ENCODE measurements around the gene TBXA2R. TPM values are rescaled to one million over a fixed set of nuclear protein-coding genes. Genes with fewer than 3 reads are reported as not detected.
"Not testable (repeated sequence)": the region's sequence is repeated elsewhere in the genome, so short reads cannot be mapped to it uniquely, and the experiment has no call there.

The TBXA2R gene
- total and polyA plus RNA-seq, 5 donors from 2014 or later, result 0.19 to 1.7 (median 0.73) TPM; not detected in 1

DNA sequence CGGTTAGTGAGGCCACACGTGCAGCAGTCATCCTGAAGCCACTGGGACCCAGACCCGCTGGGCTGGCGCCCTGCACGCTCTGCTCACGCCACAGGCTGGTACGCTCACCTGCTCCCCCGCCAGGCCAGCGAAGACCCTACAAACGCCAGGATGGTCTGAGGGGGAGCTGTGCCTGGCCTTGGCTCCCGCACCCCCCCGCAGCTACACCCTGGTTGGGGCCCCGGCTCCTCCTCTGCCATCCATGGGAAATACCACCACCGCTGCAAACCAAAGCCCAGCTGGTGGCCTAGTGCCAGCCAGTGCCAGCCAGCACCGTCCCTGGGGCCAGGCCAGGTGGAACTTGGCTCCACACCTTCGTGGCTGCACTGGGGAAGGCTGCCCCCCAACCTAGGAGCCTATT, 43.2 kb upstream of the TBXA2R start:
- H3K9me3 Mint-ChIP-seq, result no peaks in the 10 kb centered on the region
- H3K4me3 Mint-ChIP-seq, result no peak overlapping the region
- no peaks in the 10 kb centered on the region for H3K27me3 Mint-ChIP-seq
- Histone ChIP-seq H3K27me3 (ENCODE audit: control insufficient read depth, insufficient read depth, low read length) (no peaks in the 10 kb centered on the region), H3K4me3 (ENCODE audit: low read depth, low read length) (no peak overlapping the region), H3K27ac (ENCODE audit: insufficient read depth, low read length, poor library complexity, severe bottlenecking) (no peak overlapping the region), H3K4me1 (ENCODE audit: control insufficient read depth, insufficient read depth, low read length, poor library complexity, severe bottlenecking) (no peaks in the 10 kb centered on the region), H3K9me3 (ENCODE audit: control insufficient read depth in 2 of 2, low read length in 2 of 2) (no peaks in the 10 kb centered on the region), H3K36me3 (ENCODE audit: control insufficient read depth, insufficient read depth, low read length) (peaks cover 8% of the 10 kb centered on the region)
- H3K27ac Mint-ChIP-seq, result no peak overlapping the region
- no peaks in the 10 kb centered on the region for H3K36me3 Mint-ChIP-seq
- H3K4me1 Mint-ChIP-seq, result no peaks in the 10 kb centered on the region
- no peak for DNase-seq
- no peak for ATAC-seq (ENCODE audit: low read depth in 2 of 2)

DNA sequence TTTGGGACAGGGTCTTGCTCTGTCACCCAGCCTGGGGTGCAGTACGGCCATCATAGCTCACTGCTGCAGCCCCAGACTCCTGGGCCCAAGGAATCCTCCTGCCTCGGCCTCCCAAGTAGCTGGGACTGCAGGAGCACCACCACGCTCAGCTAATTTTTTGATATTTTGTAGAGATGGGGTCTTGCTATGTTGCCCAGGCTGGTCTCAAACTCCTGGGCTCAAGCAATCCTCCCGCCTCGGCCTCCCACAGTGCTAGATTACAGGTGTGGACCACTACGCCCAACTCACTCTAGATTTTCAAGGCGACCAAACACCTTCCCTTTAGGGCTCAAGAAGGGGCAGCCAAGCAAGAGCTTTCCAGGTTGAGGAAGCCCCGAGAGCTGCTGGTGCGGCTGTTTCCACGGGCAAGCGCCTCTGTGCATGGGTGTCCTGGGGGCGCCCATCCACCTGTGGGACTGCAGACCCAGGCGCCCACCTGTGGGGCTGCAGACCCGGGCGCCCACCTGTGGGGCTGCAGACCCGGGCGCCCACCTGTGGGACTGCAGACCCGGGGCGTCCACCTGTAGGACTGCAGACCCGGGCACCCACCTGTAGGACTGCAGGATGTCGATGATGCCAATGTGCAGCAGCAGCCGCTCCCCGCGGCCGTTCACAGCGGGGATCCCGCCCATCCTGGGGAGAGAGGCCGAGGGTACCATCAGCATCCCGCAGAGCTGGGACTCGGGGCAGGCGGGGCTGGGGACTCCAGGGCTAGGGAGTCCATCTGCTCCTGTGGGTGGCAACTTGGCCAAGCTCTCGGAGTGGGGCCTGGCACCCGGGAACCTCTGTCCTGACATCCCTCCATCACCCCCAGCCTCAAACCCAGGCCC, 41.6 kb upstream of the TBXA2R start:
- ATAC-seq (ENCODE audit: low read depth in 2 of 2) (no peak), DNase-seq (no peak)
- no peaks in the 10 kb centered on the region for H3K4me1 ChIP-seq (ENCODE audit: control insufficient read depth, insufficient read depth, low read length, poor library complexity, severe bottlenecking)
- Mint-ChIP-seq H3K4me1 (no peaks in the 10 kb centered on the region), H3K27ac (no peak overlapping the region), H3K27me3 (no peaks in the 10 kb centered on the region), H3K9me3 (no peaks in the 10 kb centered on the region), H3K36me3 (no peaks in the 10 kb centered on the region), H3K4me3 (no peak overlapping the region)
- no peak overlapping the region for H3K27ac ChIP-seq (ENCODE audit: insufficient read depth, low read length, poor library complexity, severe bottlenecking)
- peaks cover 8% of the 10 kb centered on the region for H3K36me3 ChIP-seq (ENCODE audit: control insufficient read depth, insufficient read depth, low read length)
- H3K9me3 ChIP-seq (ENCODE audit: control insufficient read depth in 2 of 2, low read length in 2 of 2), result no peaks in the 10 kb centered on the region
- H3K4me3 ChIP-seq (ENCODE audit: low read depth, low read length), result no peak overlapping the region
- no peaks in the 10 kb centered on the region for H3K27me3 ChIP-seq (ENCODE audit: control insufficient read depth, insufficient read depth, low read length)

DNA sequence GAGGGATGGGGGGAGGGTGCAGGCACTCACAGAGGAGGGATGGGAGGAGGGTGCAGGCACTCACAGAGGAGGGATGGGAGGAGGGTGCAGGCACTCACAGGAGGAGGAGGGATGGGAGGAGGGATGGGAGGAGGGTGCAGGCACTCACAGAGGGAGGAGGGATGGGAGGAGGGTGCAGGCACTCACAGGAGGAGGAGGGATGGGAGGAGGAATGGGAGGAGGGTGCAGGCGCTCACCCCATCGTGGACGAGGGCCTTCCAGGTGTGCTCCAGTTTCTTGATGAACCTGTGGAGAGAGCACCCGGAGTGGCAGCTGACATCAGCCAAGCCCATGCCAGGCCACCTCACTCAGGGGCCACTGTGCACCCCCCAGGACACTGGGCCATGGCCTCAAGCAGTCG, 40.4 kb upstream of the TBXA2R start:
- H3K27me3 ChIP-seq (ENCODE audit: control insufficient read depth, insufficient read depth, low read length); ATAC-seq (ENCODE audit: low read depth in 2 of 2); DNase-seq; H3K4me3 ChIP-seq (ENCODE audit: low read depth, low read length); H3K27ac Mint-ChIP-seq; H3K36me3 Mint-ChIP-seq; H3K4me1 Mint-ChIP-seq; H3K9me3 ChIP-seq (ENCODE audit: control insufficient read depth in 2 of 2, low read length in 2 of 2); H3K27me3 Mint-ChIP-seq; H3K27ac ChIP-seq (ENCODE audit: insufficient read depth, low read length, poor library complexity, severe bottlenecking); H3K9me3 Mint-ChIP-seq; H3K4me3 Mint-ChIP-seq; H3K4me1 ChIP-seq (ENCODE audit: control insufficient read depth, insufficient read depth, low read length, poor library complexity, severe bottlenecking); H3K36me3 ChIP-seq (ENCODE audit: control insufficient read depth, insufficient read depth, low read length): not testable (repeated sequence)

DNA sequence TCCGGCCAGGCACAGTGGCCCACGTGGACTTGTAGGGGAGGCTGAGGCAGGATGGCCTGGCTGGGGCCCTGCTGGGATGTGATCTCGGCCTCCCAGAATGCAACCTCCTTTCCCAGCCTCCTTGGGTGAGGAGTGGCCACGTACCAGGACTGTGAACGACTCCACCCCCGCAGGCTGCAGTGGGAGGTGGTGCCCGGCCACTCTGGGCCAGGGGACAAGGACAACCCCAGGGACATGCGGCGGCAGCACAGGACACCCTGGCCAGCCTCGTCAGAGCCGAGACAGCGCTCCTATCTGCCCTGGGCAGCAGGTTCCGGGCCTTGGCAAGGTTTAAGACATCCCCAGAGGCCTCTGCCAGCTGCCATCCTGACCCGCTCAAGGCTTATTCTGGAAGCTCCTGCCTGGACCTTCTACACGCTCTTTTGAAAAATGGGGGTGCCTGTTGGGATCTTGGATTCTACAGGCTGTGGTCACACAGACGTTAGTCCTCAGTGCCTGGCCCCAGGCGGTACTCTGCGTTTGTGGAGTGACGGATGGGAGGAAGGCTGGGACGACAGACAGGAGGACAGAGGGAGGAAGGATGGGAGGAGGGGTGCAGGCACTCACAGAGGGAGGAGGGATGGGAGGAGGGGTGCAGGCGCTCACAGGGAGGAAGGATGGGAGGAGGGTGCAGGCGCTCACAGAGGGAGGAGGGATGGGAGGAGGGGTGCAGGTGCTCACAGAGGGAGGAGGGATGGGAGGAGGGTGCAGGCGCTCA, 39.8 kb upstream of the TBXA2R start:
- Mint-ChIP-seq H3K27me3 (no peaks in the 10 kb centered on the region), H3K4me3 (no peak overlapping the region), H3K4me1 (no peaks in the 10 kb centered on the region), H3K36me3 (peaks cover 6% of the 10 kb centered on the region), H3K27ac (no peak overlapping the region), H3K9me3 (no peaks in the 10 kb centered on the region)
- H3K27ac ChIP-seq (ENCODE audit: insufficient read depth, low read length, poor library complexity, severe bottlenecking), result no peak overlapping the region
- no peaks in the 10 kb centered on the region for H3K4me1 ChIP-seq (ENCODE audit: control insufficient read depth, insufficient read depth, low read length, poor library complexity, severe bottlenecking)
- no peak for DNase-seq
- no peaks in the 10 kb centered on the region for H3K9me3 ChIP-seq (ENCODE audit: control insufficient read depth in 2 of 2, low read length in 2 of 2)
- ATAC-seq (ENCODE audit: low read depth in 2 of 2), result no peak
- no peak overlapping the region for H3K4me3 ChIP-seq (ENCODE audit: low read depth, low read length)
- H3K36me3 ChIP-seq (ENCODE audit: control insufficient read depth, insufficient read depth, low read length), result peaks cover 5% of the 10 kb centered on the region
- no peaks in the 10 kb centered on the region for H3K27me3 ChIP-seq (ENCODE audit: control insufficient read depth, insufficient read depth, low read length)

DNA sequence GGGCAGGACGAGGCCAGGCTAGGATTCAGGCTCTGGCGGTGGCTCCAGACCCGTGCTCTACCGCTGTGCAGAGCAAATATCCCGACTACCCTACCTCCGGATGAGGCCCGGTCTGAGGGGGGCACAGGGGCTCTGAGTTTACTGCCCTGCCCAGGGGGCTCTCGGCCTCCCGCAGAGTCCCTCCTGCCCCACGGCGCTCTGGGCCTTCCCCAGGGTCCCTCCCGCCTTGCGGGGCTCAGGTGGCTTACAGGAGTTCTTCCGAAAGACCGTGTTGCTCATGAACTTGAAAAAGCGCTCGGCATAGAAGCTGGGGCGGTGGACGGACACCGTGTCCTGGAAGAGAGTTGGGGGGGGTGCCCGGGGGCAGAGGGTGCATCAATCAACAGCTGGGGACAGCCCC, 39.1 kb upstream of the TBXA2R start:
- H3K9me3 Mint-ChIP-seq, result no peaks in the 10 kb centered on the region
- H3K27me3 ChIP-seq (ENCODE audit: control insufficient read depth, insufficient read depth, low read length), result no peaks in the 10 kb centered on the region

DNA sequence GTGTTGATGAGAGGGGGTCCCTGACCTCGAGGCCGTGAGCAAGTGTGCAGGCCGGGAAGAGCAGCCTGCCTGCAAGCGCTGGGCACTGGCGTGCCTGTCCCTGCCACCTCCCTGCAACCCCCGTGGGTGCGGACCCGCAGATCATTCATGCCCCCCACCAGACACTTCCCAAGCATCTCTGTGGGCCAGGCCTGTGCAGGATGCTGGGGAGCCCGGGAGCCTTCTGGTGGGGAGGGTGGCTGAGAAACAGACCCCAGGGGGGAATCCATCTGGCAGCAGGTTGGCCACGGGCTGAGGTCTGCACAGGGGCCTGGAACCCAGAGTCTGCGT, 38.4 kb upstream of the TBXA2R start:
- Histone ChIP-seq H3K36me3 (ENCODE audit: control insufficient read depth, insufficient read depth, low read length) (peaks cover 5% of the 10 kb centered on the region), H3K27me3 (ENCODE audit: control insufficient read depth, insufficient read depth, low read length) (no peaks in the 10 kb centered on the region), H3K9me3 (ENCODE audit: control insufficient read depth in 2 of 2, low read length in 2 of 2) (no peaks in the 10 kb centered on the region), H3K27ac (ENCODE audit: insufficient read depth, low read length, poor library complexity, severe bottlenecking) (no peak overlapping the region), H3K4me3 (ENCODE audit: low read depth, low read length) (no peak overlapping the region), H3K4me1 (ENCODE audit: control insufficient read depth, insufficient read depth, low read length, poor library complexity, severe bottlenecking) (no peaks in the 10 kb centered on the region)
- no peaks in the 10 kb centered on the region for H3K27me3 Mint-ChIP-seq
- ATAC-seq (ENCODE audit: low read depth in 2 of 2) (no peak), DNase-seq (no peak)
- peaks cover 7% of the 10 kb centered on the region for H3K36me3 Mint-ChIP-seq
- H3K27ac Mint-ChIP-seq, result no peak overlapping the region
- no peaks in the 10 kb centered on the region for H3K4me1 Mint-ChIP-seq
- H3K9me3 Mint-ChIP-seq, result no peaks in the 10 kb centered on the region
- H3K4me3 Mint-ChIP-seq, result no peak overlapping the region

More for the DNA sequence above, 39.1 kb upstream of the TBXA2R start:
- H3K36me3 ChIP-seq (ENCODE audit: control insufficient read depth, insufficient read depth, low read length), result peaks cover 5% of the 10 kb centered on the region
- Mint-ChIP-seq H3K4me3 (no peak overlapping the region), H3K27me3 (no peaks in the 10 kb centered on the region), H3K4me1 (no peaks in the 10 kb centered on the region), H3K36me3 (peaks cover 6% of the 10 kb centered on the region), H3K27ac (no peak overlapping the region)
- H3K27ac ChIP-seq (ENCODE audit: insufficient read depth, low read length, poor library complexity, severe bottlenecking), result no peak overlapping the region
- no peak overlapping the region for H3K4me3 ChIP-seq (ENCODE audit: low read depth, low read length)
- H3K9me3 ChIP-seq (ENCODE audit: control insufficient read depth in 2 of 2, low read length in 2 of 2), result no peaks in the 10 kb centered on the region
- DNase-seq (no peak), ATAC-seq (ENCODE audit: low read depth in 2 of 2) (no peak)
- no peaks in the 10 kb centered on the region for H3K4me1 ChIP-seq (ENCODE audit: control insufficient read depth, insufficient read depth, low read length, poor library complexity, severe bottlenecking)

DNA sequence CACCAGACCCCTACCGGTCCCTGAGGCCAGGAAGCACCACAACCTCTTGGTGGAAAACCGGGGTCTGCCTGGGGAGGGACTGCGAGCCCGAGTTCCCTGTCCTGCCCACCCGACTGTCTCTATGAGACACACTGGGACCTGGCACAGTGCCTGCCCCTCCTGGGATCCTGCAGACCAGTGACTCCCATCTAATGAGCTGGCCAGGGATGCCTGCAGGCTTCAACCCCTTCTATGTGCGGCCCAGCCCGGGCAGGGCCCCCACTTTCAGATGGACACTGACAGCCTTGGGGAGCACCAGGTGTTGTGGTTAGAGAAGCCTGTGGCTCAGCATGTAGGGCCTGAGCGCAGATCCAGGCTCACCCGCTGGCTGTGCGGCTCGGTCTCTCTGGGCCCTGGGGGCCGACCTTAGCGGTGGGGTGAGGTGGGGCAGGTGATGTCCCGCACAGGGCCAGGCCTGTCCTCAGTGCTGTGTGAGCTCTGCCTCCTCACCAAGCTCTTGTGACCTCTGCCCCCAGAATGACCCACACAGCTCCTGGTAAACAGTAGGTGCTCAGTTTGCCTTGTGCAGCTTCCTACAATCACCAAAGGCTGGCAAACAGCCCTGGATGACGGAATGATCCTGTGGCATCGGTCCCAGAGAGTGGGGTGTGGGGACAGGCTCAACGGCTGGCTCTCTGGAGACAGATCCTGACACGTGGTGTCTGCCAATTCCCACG, 37.8 kb upstream of the TBXA2R start:
- Histone ChIP-seq H3K36me3 (ENCODE audit: control insufficient read depth, insufficient read depth, low read length) (peaks cover 8% of the 10 kb centered on the region), H3K4me1 (ENCODE audit: control insufficient read depth, insufficient read depth, low read length, poor library complexity, severe bottlenecking) (no peaks in the 10 kb centered on the region), H3K27ac (ENCODE audit: insufficient read depth, low read length, poor library complexity, severe bottlenecking) (no peak overlapping the region), H3K4me3 (ENCODE audit: low read depth, low read length) (no peak overlapping the region), H3K9me3 (ENCODE audit: control insufficient read depth in 2 of 2, low read length in 2 of 2) (no peaks in the 10 kb centered on the region), H3K27me3 (ENCODE audit: control insufficient read depth, insufficient read depth, low read length) (no peaks in the 10 kb centered on the region)
- Mint-ChIP-seq H3K27me3 (no peaks in the 10 kb centered on the region), H3K27ac (no peak overlapping the region), H3K36me3 (peaks cover 10% of the 10 kb centered on the region), H3K4me1 (no peaks in the 10 kb centered on the region), H3K4me3 (no peak overlapping the region), H3K9me3 (no peaks in the 10 kb centered on the region)
- ATAC-seq (ENCODE audit: low read depth in 2 of 2) (peak in 1 of 2 donors; percentile 16), DNase-seq (no peak)

Measured in CD4-positive, CD25-positive, alpha-beta regulatory T cell (primary cell).